ENCODE results near the gene RAB3GAP2. TPM values are rescaled to one million over a fixed set of nuclear protein-coding genes. Genes with fewer than 3 reads are reported as not detected.
A peak's percentile ranks its signal among the peaks of the same experiment; 100 is the strongest.
"Not testable (repeated sequence)": the region's sequence is repeated elsewhere in the genome, so short reads cannot be mapped to it uniquely, and the experiment has no call there.

The RAB3GAP2 gene
- total and polyA plus RNA-seq, 2 donors from 2014 or later: 7.6 to 38.1 TPM

DNA sequence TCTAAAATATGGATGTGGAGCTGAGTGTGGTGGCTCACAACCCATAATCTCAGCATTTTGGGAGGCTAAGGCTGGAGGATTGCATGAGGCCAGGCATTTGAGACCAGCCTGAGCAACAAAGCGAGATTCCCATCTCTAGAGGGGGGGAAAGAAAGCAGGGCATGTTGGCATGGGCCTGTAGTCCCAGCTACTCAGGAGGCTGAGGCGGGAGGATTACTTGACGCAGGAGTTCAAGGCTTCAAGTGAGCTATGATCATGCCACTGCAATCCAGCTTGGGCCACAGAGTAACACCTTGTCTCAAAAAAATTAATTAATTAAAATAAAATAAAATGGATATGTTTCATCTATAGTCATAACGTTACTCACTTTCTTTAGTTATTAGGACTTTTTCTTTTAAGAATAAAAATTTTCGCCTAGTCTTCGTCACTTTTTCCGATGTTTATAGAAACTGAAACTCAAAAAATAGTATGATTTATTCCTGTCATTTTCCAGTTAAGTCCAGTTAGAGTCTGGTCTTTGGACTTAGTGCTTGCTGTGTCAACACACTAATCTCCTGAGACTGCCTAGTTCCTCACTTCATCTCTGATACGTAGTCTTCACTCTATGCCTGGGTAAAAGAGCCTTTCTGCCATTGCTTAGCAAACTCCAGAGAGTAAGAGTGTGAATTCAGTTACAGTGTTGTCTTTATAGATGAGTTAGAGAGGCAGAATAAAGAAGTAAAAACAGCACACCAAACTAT lies 150.3 kb downstream of the RAB3GAP2 start:
- no peak for DNase-seq
- Histone ChIP-seq H3K36me3 (ENCODE audit: control insufficient read depth in 2 of 3, insufficient read depth in 3 of 3, low read length in 3 of 3) (no peaks in the 10 kb centered on the region), H3K27me3 (ENCODE audit: control insufficient read depth, insufficient read depth, low read length) (no peaks in the 10 kb centered on the region), H3K9ac (ENCODE audit: low read length in 3 of 3) (no peak overlapping the region), H3K27ac (ENCODE audit: low read depth in 2 of 2, low read length in 2 of 2) (peak overlapping the region in 1 of 2 donors; percentile 46), H3K9me3 (ENCODE audit: control insufficient read depth in 2 of 3, insufficient read depth in 1 of 3, low read length in 3 of 3) (no peaks in the 10 kb centered on the region), H3K4me1 (ENCODE audit: control insufficient read depth in 2 of 3, insufficient read depth in 2 of 3, low read depth in 1 of 3, low read length in 3 of 3) (no peaks in the 10 kb centered on the region), H3K4me3 (ENCODE audit: low read length in 3 of 3) (no peak overlapping the region)
- no peak for FAIRE-seq
- TF ChIP-seq CTCF (IDR thresholded peaks at IDR 0.05; ENCODE audit: borderline replicate concordance, extremely low read depth, insufficient read depth): no peak
- intact Hi-C loops (cut with DNase I): no loop called here

GRCh38 chr1:220119043-220119512 lies 153.2 kb downstream of the RAB3GAP2 start:
- Histone ChIP-seq H3K9ac (ENCODE audit: low read length in 3 of 3) (no peak overlapping the region), H3K27ac (ENCODE audit: low read depth in 2 of 2, low read length in 2 of 2) (no peak overlapping the region), H3K9me3 (ENCODE audit: control insufficient read depth in 2 of 3, insufficient read depth in 1 of 3, low read length in 3 of 3) (no peaks in the 10 kb centered on the region), H3K4me1 (ENCODE audit: control insufficient read depth in 2 of 3, insufficient read depth in 2 of 3, low read depth in 1 of 3, low read length in 3 of 3) (no peaks in the 10 kb centered on the region), H3K27me3 (ENCODE audit: control insufficient read depth, insufficient read depth, low read length) (no peaks in the 10 kb centered on the region), H3K36me3 (ENCODE audit: control insufficient read depth in 2 of 3, insufficient read depth in 3 of 3, low read length in 3 of 3) (peaks cover 3 to 6% (median 5%) of the 10 kb centered on the region in 3 donors), H3K4me3 (ENCODE audit: low read length in 3 of 3) (no peak overlapping the region)
- FAIRE-seq: no peak
- TF ChIP-seq CTCF (IDR thresholded peaks at IDR 0.05; ENCODE audit: borderline replicate concordance, extremely low read depth, insufficient read depth): no peak
- no peak for DNase-seq
- intact Hi-C loops (cut with DNase I): no loop called here

GRCh38 chr1:220113136-220113695 lies 159.0 kb downstream of the RAB3GAP2 start:
- Histone ChIP-seq H3K36me3 (ENCODE audit: control insufficient read depth in 2 of 3, insufficient read depth in 3 of 3, low read length in 3 of 3) (peaks cover 6 to 16% (median 10%) of the 10 kb centered on the region in 3 donors), H3K9me3 (ENCODE audit: control insufficient read depth in 2 of 3, insufficient read depth in 1 of 3, low read length in 3 of 3) (no peaks in the 10 kb centered on the region), H3K4me1 (ENCODE audit: control insufficient read depth in 2 of 3, insufficient read depth in 2 of 3, low read depth in 1 of 3, low read length in 3 of 3) (no peaks in the 10 kb centered on the region), H3K9ac (ENCODE audit: low read length in 3 of 3) (no peak overlapping the region), H3K4me3 (ENCODE audit: low read length in 3 of 3) (no peak overlapping the region), H3K27ac (ENCODE audit: low read depth in 2 of 2, low read length in 2 of 2) (no peak overlapping the region), H3K27me3 (ENCODE audit: control insufficient read depth, insufficient read depth, low read length) (no peaks in the 10 kb centered on the region)
- peak; percentile 1 for TF ChIP-seq CTCF (IDR thresholded peaks at IDR 0.05; ENCODE audit: borderline replicate concordance, extremely low read depth, insufficient read depth)
- DNase-seq: peak in 2 of 5 donors; percentile 3 to 11
- intact Hi-C loops (cut with DNase I): no loop called here
- FAIRE-seq: no peak

DNA sequence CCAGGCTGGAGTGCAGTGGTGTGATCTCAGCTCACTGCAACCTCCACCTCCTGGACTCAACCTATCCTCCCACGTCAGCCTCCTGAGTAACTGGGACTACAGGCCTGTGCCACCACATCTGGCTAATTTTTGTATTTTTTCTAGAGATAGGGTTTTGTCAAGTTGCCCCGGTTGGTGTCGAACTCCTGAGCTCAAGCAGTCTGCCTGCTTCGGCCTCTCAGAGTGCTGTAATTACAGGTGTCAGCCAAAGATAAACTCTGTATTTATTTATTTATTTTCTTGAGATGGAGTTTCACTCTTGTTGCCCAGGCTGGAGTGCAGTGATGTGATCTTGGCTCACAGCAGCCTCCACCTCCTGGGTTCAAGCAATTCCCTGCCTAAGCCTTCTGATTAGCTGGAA lies 159.7 kb downstream of the RAB3GAP2 start:
- H3K27ac ChIP-seq (ENCODE audit: low read depth in 2 of 2, low read length in 2 of 2); H3K9ac ChIP-seq (ENCODE audit: low read length in 3 of 3); intact Hi-C loops (cut with DNase I); H3K27me3 ChIP-seq (ENCODE audit: control insufficient read depth, insufficient read depth, low read length); H3K4me1 ChIP-seq (ENCODE audit: control insufficient read depth in 2 of 3, insufficient read depth in 2 of 3, low read depth in 1 of 3, low read length in 3 of 3); FAIRE-seq; H3K9me3 ChIP-seq (ENCODE audit: control insufficient read depth in 2 of 3, insufficient read depth in 1 of 3, low read length in 3 of 3); H3K4me3 ChIP-seq (ENCODE audit: low read length in 3 of 3); DNase-seq: not testable (repeated sequence)
- H3K36me3 ChIP-seq (ENCODE audit: control insufficient read depth in 2 of 3, insufficient read depth in 3 of 3, low read length in 3 of 3): peaks cover 9 to 18% (median 10%) of the 10 kb centered on the region in 3 donors

GRCh38 chr1:220110473-220110872 lies 161.8 kb downstream of the RAB3GAP2 start:
- DNase-seq; H3K27ac ChIP-seq (ENCODE audit: low read depth in 2 of 2, low read length in 2 of 2); intact Hi-C loops (cut with DNase I); H3K9ac ChIP-seq (ENCODE audit: low read length in 3 of 3); FAIRE-seq; H3K9me3 ChIP-seq (ENCODE audit: control insufficient read depth in 2 of 3, insufficient read depth in 1 of 3, low read length in 3 of 3); H3K4me1 ChIP-seq (ENCODE audit: control insufficient read depth in 2 of 3, insufficient read depth in 2 of 3, low read depth in 1 of 3, low read length in 3 of 3); H3K4me3 ChIP-seq (ENCODE audit: low read length in 3 of 3); H3K27me3 ChIP-seq (ENCODE audit: control insufficient read depth, insufficient read depth, low read length): not testable (repeated sequence)
- H3K36me3 ChIP-seq (ENCODE audit: control insufficient read depth in 2 of 3, insufficient read depth in 3 of 3, low read length in 3 of 3): peaks cover 5 to 29% (median 11%) of the 10 kb centered on the region in 3 donors

Measured in kidney (tissue), 14 donors.